Stimulated activated naive CD4-positive, alpha-beta T cell (primary cell): ENCODE measurements around the gene PAPOLA.
A peak's percentile ranks its signal among the peaks of the same experiment; 100 is the strongest.

Experiments used
- DNase-seq, 6 experiments: peaks; one replicate each; lab custom pipeline; 2025; lab: John Stamatoyannopoulos, UW

Gene PAPOLA

GRCh38 chr14:96565811-96566210 lies 63.6 kb downstream of the PAPOLA start:
- no peak for DNase-seq

- peak in 2 of 6 experiments; percentile 10 to 12 for DNase-seq
Measured at GRCh38 chr14:96567289-96567899, 65.2 kb downstream of the PAPOLA start.

GRCh38 chr14:96568621-96569020 lies 66.4 kb downstream of the PAPOLA start:
- DNase-seq, result no peak

GRCh38 chr14:96571311-96571710 lies 69.1 kb downstream of the PAPOLA start:
- no peak for DNase-seq

- no peak for DNase-seq
Measured at GRCh38 chr14:96573473-96574100, 71.4 kb downstream of the PAPOLA start.

GRCh38 chr14:96574171-96574632 lies 72.0 kb downstream of the PAPOLA start:
- DNase-seq, result no peak

- DNase-seq, result no peak
Measured at GRCh38 chr14:96574633-96575632, 72.8 kb downstream of the PAPOLA start.

- DNase-seq, result no peak
Measured at GRCh38 chr14:96576359-96576758, 74.2 kb downstream of the PAPOLA start.

- no peak for DNase-seq
Measured at GRCh38 chr14:96576937-96577336, 74.8 kb downstream of the PAPOLA start.

GRCh38 chr14:96578619-96579018 lies 76.4 kb downstream of the PAPOLA start:
- no peak for DNase-seq

GRCh38 chr14:96579358-96579757 lies 77.2 kb downstream of the PAPOLA start:
- DNase-seq, result no peak

GRCh38 chr14:96579855-96580254 lies 77.7 kb downstream of the PAPOLA start:
- DNase-seq, result no peak

GRCh38 chr14:96580566-96580965 lies 78.4 kb downstream of the PAPOLA start:
- no peak for DNase-seq

GRCh38 chr14:96581026-96581425 lies 78.8 kb downstream of the PAPOLA start:
- DNase-seq, result no peak

- DNase-seq, result no peak
Measured at GRCh38 chr14:96581902-96582301, 79.7 kb downstream of the PAPOLA start.

- no peak for DNase-seq
Measured at GRCh38 chr14:96582411-96582961, 80.3 kb downstream of the PAPOLA start.

GRCh38 chr14:96582995-96583394 lies 80.8 kb downstream of the PAPOLA start:
- DNase-seq, result no peak

- no peak for DNase-seq
Measured at GRCh38 chr14:96583569-96584041, 81.4 kb downstream of the PAPOLA start.

GRCh38 chr14:96584199-96584906 lies 82.2 kb downstream of the PAPOLA start:
- no peak for DNase-seq

- no peak for DNase-seq
Measured at GRCh38 chr14:96584907-96585671, 82.9 kb downstream of the PAPOLA start.

- DNase-seq, result no peak
Measured at GRCh38 chr14:96585672-96586013, 83.5 kb downstream of the PAPOLA start.
